HepG2 (cell line): ENCODE results near the gene ZNF416. TPM values are rescaled to one million over a fixed set of nuclear protein-coding genes. Genes with fewer than 3 reads are reported as not detected.

ENCODE experiments used
- ARID3A ChIP-seq: IDR thresholded peaks from 2 replicates; pipeline ENCODE4 v1.6.1; 2012; ENCODE audit warnings: low read depth, low read length, improper control_type of control experiment
- CBX1 ChIP-seq: IDR thresholded peaks from one replicate; pipeline ENCODE4 v1.6.1; 2016; ENCODE audit warnings: antibody characterized with exemption, low read depth
- CENPX ChIP-seq: sonication (generic); formaldehyde crosslinking; IDR thresholded peaks from 2 replicates; pipeline ENCODE4 v1.9.0; 2021; ENCODE audit warnings: mild to moderate bottlenecking, missing genetic modification reagents, moderate library complexity
- EZH2 ChIP-seq: conservative IDR thresholded peaks from 2 replicates; pipeline ENCODE4 v1.6.1; 2012; ENCODE audit warnings: mild to moderate bottlenecking, low read depth, low read length, moderate library complexity
- FUBP1 ChIP-seq: sonication (generic); formaldehyde crosslinking; IDR thresholded peaks from 2 replicates; pipeline ENCODE4 v1.5.1; 2020; ENCODE audit warnings: missing genetic modification reagents, mild to moderate bottlenecking, borderline replicate concordance
- HNF1A ChIP-seq, 2 experiments: sonication (generic) in 1 of 2; formaldehyde crosslinking in 1 of 2; IDR thresholded peaks; 2 replicates each; pipeline versions ENCODE4 v1.4.0 to v1.6.1; 2016 to 2020; ENCODE audit warnings: borderline replicate concordance in 1 of 2, low read depth in 1 of 2, mild to moderate bottlenecking in 1 of 2, missing genetic modification reagents in 1 of 2
- RARA ChIP-seq: IDR thresholded peaks from 2 replicates; pipeline ENCODE4 v1.6.1; 2016; ENCODE audit warnings: missing genetic modification reagents, missing compliant biosample characterization
- SRSF9 ChIP-seq: fragments of 200-400 bp; formaldehyde crosslinking; IDR thresholded peaks from 2 replicates; pipeline ENCODE4 v1.6.1; 2018; ENCODE audit warnings: borderline replicate concordance, mild to moderate bottlenecking, low read depth, low read length; ENCODE audit not compliant: insufficient read depth, poor library complexity, severe bottlenecking
- UBTF ChIP-seq: sonication (generic); formaldehyde crosslinking; IDR thresholded peaks from 2 replicates; pipeline ENCODE4 v1.4.0; 2020; ENCODE audit warnings: mild to moderate bottlenecking, missing genetic modification reagents
- ZC3H4 ChIP-seq: sonication (generic); formaldehyde crosslinking; IDR thresholded peaks from 2 replicates; pipeline ENCODE4 v1.4.0; 2020; ENCODE audit warnings: missing genetic modification reagents, borderline replicate concordance
- ZFP90 ChIP-seq: sonication (generic); formaldehyde crosslinking; IDR thresholded peaks from 2 replicates; pipeline ENCODE4 v1.8.0; 2022; ENCODE audit warnings: missing genetic modification reagents, mild to moderate bottlenecking, inconsistent platforms, borderline replicate concordance
- ZFX ChIP-seq: sonication (generic); formaldehyde crosslinking; IDR thresholded peaks from 2 replicates; pipeline ENCODE4 v1.4.0; 2020; ENCODE audit warnings: mild to moderate bottlenecking, low read depth, missing genetic modification reagents, moderate library complexity
- ZNF124 ChIP-seq: sonication (generic); formaldehyde crosslinking; IDR thresholded peaks from 2 replicates; pipeline ENCODE4 v1.4.0; 2020; ENCODE audit warnings: missing genetic modification reagents
- ZNF432 ChIP-seq: sonication (generic); formaldehyde crosslinking; IDR thresholded peaks from 2 replicates; pipeline ENCODE4 v1.5.0; 2020; ENCODE audit warnings: missing genetic modification reagents, mild to moderate bottlenecking, borderline replicate concordance
- ZNF563 ChIP-seq: sonication (generic); formaldehyde crosslinking; IDR thresholded peaks from 2 replicates; pipeline ENCODE4 v1.8.0; 2022; ENCODE audit warnings: mild to moderate bottlenecking, moderate library complexity, missing genetic modification reagents
- ZNF761 ChIP-seq: sonication (generic); formaldehyde crosslinking; conservative IDR thresholded peaks from 2 replicates; pipeline ENCODE4 v1.4.0; 2020; ENCODE audit warnings: mild to moderate bottlenecking, missing genetic modification reagents
- ZSCAN20 ChIP-seq: sonication (generic); formaldehyde crosslinking; IDR thresholded peaks from 2 replicates; pipeline ENCODE4 v1.4.0; 2020; ENCODE audit warnings: missing genetic modification reagents, mild to moderate bottlenecking, borderline replicate concordance
- polyA plus RNA-seq, 8 experiments: library from polyadenylated mRNA; depleted of rRNA in 3 of 8; stranded (reverse) in 7 of 8; unstranded in 1 of 8; fragments of >200 nt; fragmentation: Illumina TruSeq in 4 of 8; extraction: Trizol in 4 of 8; gene quantifications; 2 replicates each; pipeline versions ENCODE4 v1.2.1 to v1.2.3, GENCODE V29; 2011 to 2016; ENCODE audit warnings: low read depth in 4 of 8, missing spikeins in 1 of 8, mixed read lengths in 1 of 8; ENCODE audit not compliant: insufficient read depth in 1 of 8
- total RNA-seq, 5 experiments: library from RNA; depleted of rRNA; stranded (reverse); fragments of >200 nt; fragmentation: Illumina TruSeq; extraction: Trizol; gene quantifications; 2 replicates each; pipeline ENCODE4 v1.2.3, GENCODE V29; 2016; ENCODE audit warnings: low read depth in 1 of 5

ZNF416 gene
- total and polyA plus RNA-seq, 2 of the 13 experiments (the other 11 are each of a cell fraction or from before 2014, with no cell fraction given): 1.5 to 5.3 TPM

GRCh38 chr19:57527136-57527881 lies 51.4 kb downstream of the ZNF416 start, which contains the start of gene ZNF549 (continued):
- TF ChIP-seq SRSF9 (no peak), RARA (CRISPR knock-in tag) (no peak), ZNF124 (no peak), ZSCAN20 (CRISPR knock-in tag) (no peak), FUBP1 (CRISPR knock-in tag) (no peak), ZNF432 (CRISPR knock-in tag) (no peak), EZH2 (no peak), CBX1 (no peak), ZFX (peak; percentile 86), ARID3A (no peak), CENPX (CRISPR knock-in tag) (no peak), HNF1A (IDR thresholded peaks at IDR 0.05; ENCODE audit: low read depth) (no peak), HNF1A (CRISPR knock-in tag; IDR thresholded peaks at IDR 0.05; ENCODE audit: borderline replicate concordance) (peak; percentile 30; the same call in 1 of the 2 replicates), ZNF761 (CRISPR knock-in tag) (peak; percentile 83), ZNF563 (peak; percentile 72; the same call in 1 of the 2 replicates), ZC3H4 (no peak), UBTF (CRISPR knock-in tag) (peak; percentile 98), ZFP90 (CRISPR knock-in tag) (no peak; the same call in 1 of the 2 replicates)
